T-helper 2 cell treated with Interferon-gamma antibody and Interleukin-4, amounts not matched to agents 5 μg/mL and 100 μg/mL, for 36 hours (primary cell): ENCODE measurements around the gene FAM151B.

Source experiments
- DNase-seq: peaks from one replicate; pipeline ENCODE4 v3.0.0; 2021; ENCODE audit warnings: low spot score
- H3K27ac Mint-ChIP-seq: one replicate; pipeline ENCODE4 v1.8.0; 2021; ENCODE audit warnings: mild to moderate bottlenecking, mixed read lengths
- H3K27me3 Mint-ChIP-seq: one replicate; pipeline ENCODE4 v1.8.0; 2021; ENCODE audit warnings: low read depth, mixed read lengths
- H3K36me3 Mint-ChIP-seq: one replicate; pipeline ENCODE4 v1.8.0; 2021; ENCODE audit warnings: low read depth, mixed read lengths
- H3K4me1 Mint-ChIP-seq: one replicate; pipeline ENCODE4 v1.8.0; 2021; ENCODE audit warnings: low read depth, mixed read lengths
- H3K4me3 Mint-ChIP-seq: one replicate; pipeline ENCODE4 v1.8.0; 2022; ENCODE audit warnings: mild to moderate bottlenecking, moderate library complexity, mixed read lengths
- H3K9me3 Mint-ChIP-seq: one replicate; pipeline ENCODE4 v1.8.0; 2021; ENCODE audit warnings: mixed read lengths

Gene FAM151B

GRCh38 chr5:80584770-80585169 is 96.9 kb downstream of the FAM151B start:
- H3K36me3 Mint-ChIP-seq = no peaks in the 10 kb centered on the region
- no peak overlapping the region for H3K27ac Mint-ChIP-seq
- H3K27me3 Mint-ChIP-seq = peaks cover 1% of the 10 kb centered on the region
- peaks cover 1% of the 10 kb centered on the region for H3K9me3 Mint-ChIP-seq
- H3K4me3 Mint-ChIP-seq = no peak overlapping the region
- no peak for DNase-seq
- no peaks in the 10 kb centered on the region for H3K4me1 Mint-ChIP-seq

DNA sequence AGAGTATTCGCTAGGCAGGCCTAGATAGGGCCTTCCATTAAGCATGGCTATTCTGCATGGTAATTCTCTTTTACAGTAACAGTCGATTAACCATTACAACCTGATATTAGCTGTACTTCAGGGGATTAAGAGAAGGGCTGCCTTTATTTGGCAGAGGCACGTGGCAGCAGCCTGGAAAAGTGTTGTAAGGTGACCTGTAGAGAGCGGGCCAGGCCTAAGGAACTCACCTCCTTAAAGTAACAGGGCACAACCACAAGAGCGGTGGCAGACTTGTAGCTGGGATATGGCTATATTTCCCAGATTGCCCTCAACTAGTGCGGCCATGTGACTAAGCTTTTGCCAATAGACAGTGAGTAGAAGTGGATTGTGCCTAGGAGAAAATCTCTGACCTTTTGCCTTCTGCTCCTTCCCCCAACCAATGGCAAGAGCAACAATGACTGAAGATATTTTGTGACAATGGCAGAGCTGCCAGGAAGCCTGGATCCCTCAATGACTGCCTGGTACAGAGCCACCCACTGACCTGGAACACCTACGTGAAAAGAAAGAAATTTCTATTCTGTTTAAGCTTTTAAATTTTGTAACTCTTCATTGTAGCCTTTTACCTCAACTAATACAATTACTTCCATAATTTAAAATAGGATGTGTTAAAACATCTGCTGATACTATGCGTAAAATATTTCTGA is 101.1 kb downstream of the FAM151B start:
- no peaks in the 10 kb centered on the region for H3K36me3 Mint-ChIP-seq
- peaks cover 5% of the 10 kb centered on the region for H3K27me3 Mint-ChIP-seq
- H3K27ac Mint-ChIP-seq = no peak overlapping the region
- no peak overlapping the region for H3K4me3 Mint-ChIP-seq
- no peak for DNase-seq
- no peaks in the 10 kb centered on the region for H3K9me3 Mint-ChIP-seq
- no peaks in the 10 kb centered on the region for H3K4me1 Mint-ChIP-seq

DNA sequence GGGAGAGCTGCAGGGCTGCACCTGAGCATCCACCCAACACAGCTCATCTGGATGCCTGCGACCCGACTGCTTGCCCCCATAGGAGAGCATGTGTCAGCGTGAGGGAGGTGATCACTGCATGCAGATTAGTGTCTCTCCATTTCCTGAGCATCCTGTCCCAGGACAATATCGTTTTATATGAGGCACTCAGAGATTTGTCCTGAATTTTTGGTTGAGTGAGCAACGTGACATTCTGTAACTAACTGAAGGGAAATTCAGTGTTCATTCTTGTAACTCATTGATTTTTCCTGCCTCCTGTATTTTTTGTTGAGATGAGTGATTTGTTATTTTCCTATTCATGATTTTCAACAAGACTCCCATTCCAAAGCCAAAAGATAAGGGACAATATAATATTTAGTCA is 102.9 kb downstream of the FAM151B start:
- H3K36me3 Mint-ChIP-seq = no peaks in the 10 kb centered on the region
- no peak overlapping the region for H3K27ac Mint-ChIP-seq
- H3K4me3 Mint-ChIP-seq = no peak overlapping the region
- no peak for DNase-seq
- peaks cover 5% of the 10 kb centered on the region for H3K27me3 Mint-ChIP-seq
- H3K4me1 Mint-ChIP-seq = no peaks in the 10 kb centered on the region
- H3K9me3 Mint-ChIP-seq = no peaks in the 10 kb centered on the region

GRCh38 chr5:80591352-80591751 is 103.5 kb downstream of the FAM151B start:
- Mint-ChIP-seq H3K27ac (no peak overlapping the region), H3K4me1 (no peaks in the 10 kb centered on the region), H3K36me3 (no peaks in the 10 kb centered on the region), H3K27me3 (peaks cover 5% of the 10 kb centered on the region), H3K9me3 (no peaks in the 10 kb centered on the region), H3K4me3 (no peak overlapping the region)
- DNase-seq = no peak

- no peak for DNase-seq
- H3K4me3 Mint-ChIP-seq = no peak overlapping the region
- H3K4me1 Mint-ChIP-seq = no peaks in the 10 kb centered on the region
- H3K27me3 Mint-ChIP-seq = peaks cover 5% of the 10 kb centered on the region
- H3K36me3 Mint-ChIP-seq = no peaks in the 10 kb centered on the region
- no peaks in the 10 kb centered on the region for H3K9me3 Mint-ChIP-seq
- H3K27ac Mint-ChIP-seq = no peak overlapping the region
These were observed 104.2 kb downstream of the FAM151B start for GRCh38 chr5:80592105-80592504.
